Femur (tissue), 1 donor: ENCODE results near the gene COL25A1.

Source experiments
- DNase-seq: peaks from one replicate; pipeline ENCODE4 v3.0.0-alpha.2; 2017

The COL25A1 gene

GRCh38 chr4:109214622-109215301, 87.7 kb downstream of the COL25A1 start:
- no peak for DNase-seq

GRCh38 chr4:109213056-109213455, 89.4 kb downstream of the COL25A1 start:
- no peak for DNase-seq

DNA sequence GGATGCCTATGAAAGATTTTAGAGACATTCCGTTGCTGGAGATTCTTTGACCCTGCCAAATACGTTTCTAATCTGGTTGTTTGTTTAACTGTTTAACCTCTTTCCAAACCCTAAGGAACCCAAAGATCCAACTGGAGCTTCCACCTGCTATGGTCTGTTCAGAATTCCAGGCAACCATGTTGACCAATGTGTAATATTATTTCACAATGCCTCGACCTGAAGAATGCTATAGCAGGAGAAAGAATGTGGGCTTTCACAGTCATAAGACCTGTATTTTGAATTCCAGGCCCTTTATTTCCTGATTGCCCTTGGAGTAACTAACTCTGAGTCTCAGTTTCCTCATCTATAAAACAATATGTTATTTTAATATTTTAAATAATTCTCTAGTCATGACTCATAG, 90.8 kb downstream of the COL25A1 start:
- no peak for DNase-seq

- no peak for DNase-seq
Measured at GRCh38 chr4:109209647-109210046, 92.8 kb downstream of the COL25A1 start.

GRCh38 chr4:109207898-109208297, 94.6 kb downstream of the COL25A1 start:
- no peak for DNase-seq

DNA sequence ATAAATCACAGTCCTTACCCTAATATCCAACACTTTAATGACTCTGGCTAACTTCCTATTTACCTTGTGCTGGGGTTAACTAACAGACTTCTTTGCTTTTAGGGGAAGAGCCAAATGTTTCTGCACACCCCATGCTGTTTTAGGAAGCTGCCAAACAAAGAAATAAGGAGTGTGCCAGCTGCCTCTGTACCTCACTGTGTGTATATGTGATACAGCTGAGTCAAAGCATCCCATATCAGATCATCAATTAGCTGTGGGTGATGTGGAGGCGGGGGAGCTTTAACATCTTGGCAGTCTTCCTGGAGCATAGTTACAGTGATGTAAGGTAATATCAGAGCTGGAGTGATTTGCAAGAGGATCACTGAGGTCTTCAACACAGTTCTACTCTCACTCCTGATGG, 95.4 kb downstream of the COL25A1 start:
- peak; percentile 51 for DNase-seq

- no peak for DNase-seq
Measured at GRCh38 chr4:109206620-109207019, 95.8 kb downstream of the COL25A1 start.

DNA sequence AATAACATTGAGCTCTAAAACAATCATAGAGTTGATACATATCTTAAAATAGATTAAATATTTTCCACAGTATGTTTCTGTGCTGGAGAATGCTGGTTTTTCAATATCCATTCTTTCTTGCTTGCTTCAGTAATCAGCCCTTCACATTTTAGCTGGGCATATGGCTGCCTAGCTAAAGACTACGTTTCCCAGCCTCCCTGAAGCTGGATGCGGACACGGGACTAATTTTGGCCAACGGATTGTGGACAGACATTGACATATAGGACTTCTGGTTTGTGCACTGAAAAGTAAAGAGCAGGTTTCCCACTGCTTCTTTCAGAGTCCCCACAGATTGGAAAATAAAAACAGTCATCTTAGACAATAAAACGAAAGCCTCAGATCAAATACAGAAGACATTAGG, 97.3 kb downstream of the COL25A1 start:
- no peak for DNase-seq

DNA sequence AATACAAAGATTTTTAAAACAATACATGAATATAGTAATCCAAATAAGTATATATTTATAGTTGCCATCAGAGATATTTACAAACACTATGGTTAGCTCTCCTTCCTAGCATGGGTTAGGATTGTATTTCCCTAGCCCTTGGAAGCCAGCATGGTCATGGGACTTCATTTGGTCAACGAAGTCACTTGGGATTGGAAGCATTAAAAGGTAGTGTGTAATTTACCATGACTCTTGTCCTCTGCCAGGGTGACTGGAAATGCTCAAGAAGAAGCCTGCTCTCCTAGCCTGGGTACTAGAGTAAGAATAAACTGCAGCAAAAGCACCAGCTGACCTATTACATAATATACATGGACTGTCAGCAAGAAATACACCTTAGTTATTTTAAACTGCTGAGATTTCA, 102.9 kb downstream of the COL25A1 start:
- no peak for DNase-seq

- no peak for DNase-seq
Measured at GRCh38 chr4:109195646-109196045, 106.8 kb downstream of the COL25A1 start.

- DNase-seq: no peak
Measured at GRCh38 chr4:109191216-109191615, 111.2 kb downstream of the COL25A1 start.

- no peak for DNase-seq
Measured at GRCh38 chr4:109186458-109186945, 116.0 kb downstream of the COL25A1 start.

DNA sequence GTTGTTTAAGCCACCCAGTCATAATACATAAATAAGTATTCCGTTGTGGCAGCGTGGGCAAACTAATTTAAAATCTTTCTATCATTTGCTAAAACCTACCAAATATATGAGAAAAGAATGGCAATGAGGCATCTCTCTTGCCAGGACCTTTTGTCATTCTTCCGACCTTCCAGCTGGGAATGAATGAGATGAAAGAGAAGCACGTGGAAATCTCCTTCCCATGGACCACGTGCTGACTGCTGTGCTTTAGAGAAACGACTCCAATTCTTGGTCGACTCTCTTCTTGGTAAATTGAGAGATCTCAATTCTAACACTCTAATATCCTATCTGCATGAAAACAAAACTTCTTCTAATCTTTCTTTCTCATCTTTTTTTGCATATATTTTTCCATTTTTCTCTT, 116.5 kb downstream of the COL25A1 start:
- no peak for DNase-seq

DNA sequence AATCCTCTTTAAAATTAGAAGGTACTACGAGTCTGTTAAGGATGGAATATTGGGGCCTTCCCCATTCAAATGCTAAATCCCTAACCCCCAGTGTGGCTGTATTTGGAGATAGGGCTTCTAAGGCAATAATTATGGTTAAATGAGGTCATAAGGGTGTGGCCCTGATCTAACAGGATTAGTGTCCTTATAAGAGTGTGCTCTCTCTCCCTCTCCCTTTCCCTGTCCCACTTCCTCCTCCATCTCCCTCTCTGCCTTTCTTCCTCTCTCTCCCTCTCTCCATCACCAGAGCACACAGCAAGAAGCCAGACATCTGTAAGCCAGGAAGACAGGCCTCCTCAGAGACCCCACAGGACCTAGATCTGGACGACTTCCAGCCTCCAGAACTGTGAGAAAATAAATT, 116.9 kb downstream of the COL25A1 start:
- DNase-seq: no peak

- peak; percentile 58 for DNase-seq
Measured at GRCh38 chr4:109184491-109184961, 117.9 kb downstream of the COL25A1 start.

DNA sequence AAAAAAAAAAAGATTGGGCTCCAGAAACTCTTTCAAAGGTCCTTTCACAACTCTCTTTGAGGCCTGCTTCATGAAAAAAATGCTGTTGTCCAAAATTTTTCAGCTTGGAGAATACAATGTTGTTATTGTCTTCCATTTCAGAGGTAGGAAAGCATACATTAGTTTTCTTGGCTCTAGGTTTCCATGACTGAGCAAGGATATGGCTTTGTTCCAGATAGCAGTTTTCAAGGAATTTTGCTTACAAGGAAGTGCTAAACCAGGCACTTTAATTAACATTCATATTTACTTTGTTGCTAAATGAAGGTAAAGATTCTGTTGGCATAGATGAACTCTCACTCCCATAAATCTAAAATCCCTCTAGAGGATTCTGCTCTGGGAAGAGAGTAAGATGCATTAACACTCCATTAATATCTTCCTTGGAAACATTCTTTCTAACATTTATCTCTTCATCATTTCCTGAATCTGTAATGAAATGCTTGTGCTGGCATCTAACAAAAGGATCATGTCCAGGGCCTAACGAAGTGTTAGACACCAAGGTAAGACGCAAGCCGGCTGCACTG, 118.4 kb downstream of the COL25A1 start:
- DNase-seq: no peak

- DNase-seq: no peak
Measured at GRCh38 chr4:109182696-109183095, 119.8 kb downstream of the COL25A1 start.

- DNase-seq: peak; percentile 42
Measured at GRCh38 chr4:109179061-109179460, 123.4 kb downstream of the COL25A1 start.

GRCh38 chr4:109177096-109177810, 125.2 kb downstream of the COL25A1 start:
- DNase-seq: no peak

DNA sequence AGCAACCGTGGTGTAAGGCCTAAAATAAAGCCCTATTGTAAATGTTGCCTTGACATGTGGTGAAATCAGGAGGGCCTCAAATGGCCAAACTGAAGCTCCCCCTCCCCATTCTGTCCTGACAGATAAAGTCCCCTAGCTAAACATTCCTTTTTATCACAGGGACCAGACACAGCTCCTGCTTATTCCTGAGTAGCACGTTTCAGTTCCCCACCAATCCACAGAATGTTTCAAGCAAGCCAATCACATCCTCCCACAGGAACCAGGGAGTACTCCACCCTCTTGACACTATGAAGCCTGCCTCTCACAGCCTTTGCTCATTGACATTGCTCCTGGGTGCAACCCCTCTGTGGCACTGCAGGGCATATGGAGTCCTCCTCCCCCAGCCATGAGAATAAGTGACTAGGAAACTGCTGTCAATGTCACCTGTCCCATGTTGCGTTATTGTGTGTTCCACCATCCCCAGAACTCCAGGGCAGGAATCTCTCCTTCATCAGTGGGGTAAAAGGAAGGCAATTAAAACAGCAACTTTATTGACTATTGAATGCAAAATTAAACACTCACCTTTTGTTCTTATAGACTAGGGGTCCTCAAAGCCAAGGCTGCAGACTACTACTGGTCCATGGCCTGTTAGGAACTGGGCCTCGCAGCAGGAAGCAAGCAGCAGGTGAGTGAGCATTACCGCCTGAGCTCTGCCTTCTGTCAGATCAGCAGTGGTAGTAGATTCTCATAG, 128.1 kb downstream of the COL25A1 start:
- DNase-seq: no peak

DNA sequence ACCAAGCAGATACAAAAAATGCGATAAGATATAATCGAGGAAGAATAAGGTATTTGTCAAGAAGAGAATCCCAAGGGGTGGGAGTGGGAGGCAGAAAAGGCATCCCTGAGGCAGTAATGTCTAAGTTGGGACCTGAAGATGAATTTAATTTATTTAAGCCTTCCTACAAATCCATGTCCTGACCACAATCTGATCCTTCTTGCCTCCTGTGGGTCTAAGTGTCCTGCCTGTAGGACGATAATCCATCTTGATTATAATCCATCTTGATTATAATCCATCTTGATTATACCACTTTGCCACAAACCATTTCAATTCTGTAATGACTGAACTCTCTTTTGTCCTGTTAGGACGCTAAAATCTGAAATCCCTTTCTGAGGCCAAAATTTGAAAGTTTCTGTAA, 130.2 kb downstream of the COL25A1 start:
- no peak for DNase-seq

DNA sequence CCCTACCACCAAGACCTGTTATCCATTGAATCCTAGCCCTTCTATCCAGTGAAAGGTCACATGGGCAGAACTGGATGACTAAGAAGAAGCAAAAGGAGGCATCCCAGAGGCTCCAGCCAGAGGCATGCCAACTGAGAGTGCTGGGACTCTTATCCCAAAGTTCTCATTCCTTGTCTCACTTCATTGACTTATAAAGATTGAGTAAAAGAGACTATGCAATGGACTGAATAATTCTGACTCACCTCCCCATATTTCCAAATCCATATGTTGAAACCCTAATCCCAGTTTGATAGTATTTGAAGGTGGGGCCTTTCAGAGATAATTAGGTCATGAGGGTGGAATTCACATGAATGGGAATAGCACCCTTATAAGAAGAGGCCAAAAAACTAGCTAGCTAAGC, 131.4 kb downstream of the COL25A1 start:
- no peak for DNase-seq

- DNase-seq: no peak
Measured at GRCh38 chr4:109169170-109169569, 133.3 kb downstream of the COL25A1 start.
